ENCODE results near the gene PRRG3.

PRRG3 gene

DNA sequence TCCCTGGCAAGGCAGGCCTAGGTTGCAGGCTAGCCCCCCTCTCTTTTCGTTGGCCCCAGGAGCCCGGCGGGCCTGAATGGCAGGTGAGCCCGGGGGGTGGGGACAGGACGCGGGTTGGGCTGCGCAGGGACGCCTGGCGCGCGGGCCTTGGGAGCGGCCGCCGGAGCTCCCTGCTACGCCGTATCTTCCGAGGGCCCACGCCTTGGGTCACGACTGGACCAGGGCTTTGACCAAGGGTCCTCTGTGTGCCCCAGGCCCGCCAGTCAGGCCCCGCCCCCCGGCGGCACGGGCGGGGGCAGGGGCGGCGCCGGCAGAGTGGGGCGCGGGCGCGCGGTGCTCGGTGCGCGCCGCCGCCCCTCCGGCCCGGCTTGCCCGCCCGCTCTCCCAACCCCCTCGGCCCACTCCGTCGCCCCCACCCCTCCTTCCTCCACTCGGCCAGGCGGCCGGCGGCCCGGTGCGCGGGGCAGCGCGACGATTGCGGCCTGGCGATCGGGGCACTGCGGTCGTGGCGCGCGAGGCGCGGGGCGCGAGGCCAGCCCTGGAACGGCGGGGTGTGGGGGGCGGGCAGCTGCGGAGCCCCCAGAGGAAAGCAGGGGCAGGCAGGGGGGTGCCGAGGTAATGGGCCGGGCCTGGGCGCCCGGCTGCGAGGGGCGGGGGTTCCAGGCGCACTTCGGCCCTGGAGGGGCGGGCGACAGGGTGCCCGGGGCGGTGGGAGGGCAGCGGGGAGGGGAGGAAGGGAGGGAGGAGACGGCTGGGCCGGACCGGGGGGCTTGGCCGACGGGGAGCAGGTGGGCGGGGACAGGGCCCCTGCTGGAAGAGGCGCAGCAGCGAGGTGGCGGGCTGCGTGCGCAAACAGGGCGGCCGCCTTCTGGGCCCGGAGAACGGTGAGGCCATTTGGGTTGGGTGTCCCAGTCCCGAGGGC is at the start of gene PRRG3:
PRRG3 (plus strand) TSS at position 798 of the 922 bp plus-strand sequence. CDS start 3,357 bp downstream, outside the sequence.
- DNase-seq = peak; percentile 59
- peaks cover 45% of the 10 kb centered on the region for H3K9me3 Mint-ChIP-seq
- H3K27me3 Mint-ChIP-seq (ENCODE audit: low read depth, poor library complexity) = peaks cover 35% of the 10 kb centered on the region
- peaks cover 16% of the 10 kb centered on the region for H3K4me1 Mint-ChIP-seq
- H3K27ac Mint-ChIP-seq = no peak within 1 kb of the TSS
- TF ChIP-seq, protein P1, sequence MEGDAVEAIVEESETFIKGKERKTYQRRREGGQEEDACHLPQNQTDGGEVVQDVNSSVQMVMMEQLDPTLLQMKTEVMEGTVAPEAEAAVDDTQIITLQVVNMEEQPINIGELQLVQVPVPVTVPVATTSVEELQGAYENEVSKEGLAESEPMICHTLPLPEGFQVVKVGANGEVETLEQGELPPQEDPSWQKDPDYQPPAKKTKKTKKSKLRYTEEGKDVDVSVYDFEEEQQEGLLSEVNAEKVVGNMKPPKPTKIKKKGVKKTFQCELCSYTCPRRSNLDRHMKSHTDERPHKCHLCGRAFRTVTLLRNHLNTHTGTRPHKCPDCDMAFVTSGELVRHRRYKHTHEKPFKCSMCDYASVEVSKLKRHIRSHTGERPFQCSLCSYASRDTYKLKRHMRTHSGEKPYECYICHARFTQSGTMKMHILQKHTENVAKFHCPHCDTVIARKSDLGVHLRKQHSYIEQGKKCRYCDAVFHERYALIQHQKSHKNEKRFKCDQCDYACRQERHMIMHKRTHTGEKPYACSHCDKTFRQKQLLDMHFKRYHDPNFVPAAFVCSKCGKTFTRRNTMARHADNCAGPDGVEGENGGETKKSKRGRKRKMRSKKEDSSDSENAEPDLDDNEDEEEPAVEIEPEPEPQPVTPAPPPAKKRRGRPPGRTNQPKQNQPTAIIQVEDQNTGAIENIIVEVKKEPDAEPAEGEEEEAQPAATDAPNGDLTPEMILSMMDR (IDR thresholded peaks at IDR 0.05) = no peak
- H3K36me3 Mint-ChIP-seq (ENCODE audit: low read depth) = no peaks in the 10 kb centered on the region
- H3K4me3 Mint-ChIP-seq = peak within 1 kb of the TSS; percentile 84

DNA sequence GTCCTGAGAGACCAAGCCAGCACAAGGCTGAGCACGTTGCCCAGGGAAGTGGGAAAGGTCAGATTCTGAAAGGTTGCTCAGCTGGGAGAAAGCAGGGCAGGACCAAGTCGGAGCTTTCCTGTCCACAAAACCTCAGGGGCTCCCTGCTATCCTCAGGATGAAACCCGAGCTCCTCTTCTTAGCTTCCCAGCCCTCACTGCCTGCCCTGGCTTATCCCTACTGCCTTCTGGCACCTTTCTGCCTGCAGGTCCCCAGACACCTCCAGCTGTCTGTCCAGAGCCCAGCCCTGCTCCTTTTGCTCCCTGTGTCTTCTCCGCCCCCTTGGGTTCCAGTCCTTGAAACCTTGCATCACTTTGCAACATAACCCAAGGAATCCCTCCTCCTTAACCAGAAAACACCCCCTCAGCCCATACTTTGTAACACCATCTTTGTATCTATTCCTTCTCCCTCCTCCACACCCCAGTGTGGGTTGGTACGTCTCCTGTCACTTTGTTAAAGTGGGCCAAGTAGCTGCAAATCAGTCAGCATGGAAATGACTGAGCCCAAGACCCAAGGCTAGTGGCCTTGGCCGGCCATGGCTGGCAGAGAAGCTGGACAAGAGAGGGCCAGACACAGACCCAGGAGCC is 20.0 kb upstream of the PRRG3 start:
- Mint-ChIP-seq H3K4me3 (no peak overlapping the region), H3K9me3 (peaks cover 65% of the 10 kb centered on the region), H3K27ac (no peak overlapping the region), H3K36me3 (ENCODE audit: low read depth) (no peaks in the 10 kb centered on the region), H3K4me1 (peaks cover 22% of the 10 kb centered on the region), H3K27me3 (ENCODE audit: low read depth, poor library complexity) (no peaks in the 10 kb centered on the region)
- no peak for DNase-seq
- TF ChIP-seq, protein P1 (IDR thresholded peaks at IDR 0.05) = no peak

DNA sequence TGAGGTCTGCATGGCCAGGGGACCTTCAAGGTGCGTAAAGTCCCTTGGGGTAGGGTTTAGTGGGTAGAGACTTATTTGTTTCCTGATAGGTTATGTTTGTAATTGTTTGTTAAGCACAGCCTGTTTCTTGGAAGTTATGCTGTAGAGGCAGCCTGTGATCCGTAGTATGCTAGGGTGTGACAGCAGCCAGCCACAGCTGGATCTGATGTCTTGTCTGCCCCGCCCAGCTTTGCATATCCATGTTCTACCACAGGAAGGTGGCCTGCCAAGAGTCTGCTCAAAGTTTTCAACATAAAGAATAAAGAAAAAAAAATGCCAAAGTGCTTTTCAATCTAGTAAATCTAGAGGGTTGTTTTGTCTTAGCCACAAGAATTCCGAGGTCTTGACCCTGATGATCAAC is 19.1 kb upstream of the PRRG3 start:
- Mint-ChIP-seq H3K27me3 (ENCODE audit: low read depth, poor library complexity) (no peaks in the 10 kb centered on the region), H3K9me3 (peaks cover 65% of the 10 kb centered on the region), H3K36me3 (ENCODE audit: low read depth) (no peaks in the 10 kb centered on the region), H3K4me3 (no peak overlapping the region), H3K27ac (no peak overlapping the region), H3K4me1 (peaks cover 22% of the 10 kb centered on the region)
- DNase-seq = no peak
- TF ChIP-seq, protein P1 (IDR thresholded peaks at IDR 0.05) = no peak

DNA sequence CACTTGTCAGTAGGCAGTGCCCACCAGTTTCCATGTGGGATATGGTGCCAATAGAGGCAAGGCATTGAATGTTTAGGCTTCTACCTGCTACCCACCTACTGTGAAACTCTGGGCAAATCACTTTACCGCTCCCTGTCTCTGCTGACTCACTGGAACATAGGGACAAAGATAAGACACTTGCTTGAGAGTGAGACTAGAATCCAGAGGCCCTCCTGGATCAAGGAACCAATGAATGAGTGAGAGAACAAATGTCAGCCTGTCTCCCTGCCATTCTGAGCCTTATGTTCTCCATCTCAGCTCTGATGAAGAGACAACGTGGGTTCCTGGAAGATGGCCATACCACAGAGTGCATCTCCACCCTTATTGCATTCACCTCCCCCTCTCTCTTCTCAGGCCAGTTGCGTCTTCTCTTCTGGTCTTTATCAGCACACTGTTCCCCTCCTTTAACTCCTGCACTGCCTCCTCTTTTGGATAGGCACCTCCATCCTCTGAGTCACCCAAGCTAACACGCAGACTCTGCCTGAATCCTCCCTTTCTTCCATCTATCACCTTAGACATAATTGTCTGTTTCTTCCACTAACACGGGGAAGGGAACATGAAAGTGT is 15.4 kb upstream of the PRRG3 start:
- peaks cover 21% of the 10 kb centered on the region for H3K4me1 Mint-ChIP-seq
- no peak overlapping the region for H3K4me3 Mint-ChIP-seq
- H3K36me3 Mint-ChIP-seq (ENCODE audit: low read depth) = no peaks in the 10 kb centered on the region
- TF ChIP-seq, protein P1 (IDR thresholded peaks at IDR 0.05) = no peak
- no peak for DNase-seq
- no peak overlapping the region for H3K27ac Mint-ChIP-seq
- H3K9me3 Mint-ChIP-seq = peaks cover 45% of the 10 kb centered on the region
- no peaks in the 10 kb centered on the region for H3K27me3 Mint-ChIP-seq (ENCODE audit: low read depth, poor library complexity)

DNA sequence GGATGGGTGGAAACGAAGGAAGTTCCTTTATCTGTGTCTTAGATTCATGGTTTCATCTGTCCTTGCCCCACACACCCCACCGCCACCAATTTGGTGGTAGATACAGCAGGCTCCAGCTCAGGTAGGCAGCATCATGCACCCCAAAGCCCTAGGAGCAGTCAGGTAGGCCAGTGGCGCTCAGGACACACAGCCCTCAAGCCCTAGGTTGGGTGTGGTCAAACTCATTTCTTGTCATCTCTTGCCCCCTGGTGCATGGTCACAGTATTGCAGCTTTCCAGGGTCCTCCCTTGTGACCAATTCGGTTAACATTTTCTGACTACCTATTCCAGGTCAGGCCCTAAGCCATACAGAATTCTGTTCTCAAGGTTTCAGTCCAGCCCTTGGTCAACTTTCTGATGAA is 14.5 kb upstream of the PRRG3 start:
- Mint-ChIP-seq H3K27me3 (ENCODE audit: low read depth, poor library complexity) (no peaks in the 10 kb centered on the region), H3K36me3 (ENCODE audit: low read depth) (no peaks in the 10 kb centered on the region), H3K9me3 (peaks cover 36% of the 10 kb centered on the region), H3K4me3 (no peak overlapping the region), H3K27ac (no peak overlapping the region), H3K4me1 (peaks cover 12% of the 10 kb centered on the region)
- peak; percentile 74 for DNase-seq
- TF ChIP-seq, protein P1 (IDR thresholded peaks at IDR 0.05) = peak; percentile 51

All from nephron progenitor cell (in vitro differentiated cells).